Endothelial cell of umbilical vein (primary cell): ENCODE data around the gene MRPS18B.

Experiments used
- EZH2 ChIP-seq: IDR thresholded peaks from 2 replicates; pipeline ENCODE4 v1.6.1; 2012; ENCODE audit warnings: borderline replicate concordance, low read depth, mild to moderate bottlenecking, moderate library complexity, low read length, inconsistent platforms; ENCODE audit not compliant: severe bottlenecking
- POLR2AphosphoS5 ChIP-seq: IDR thresholded peaks from 2 replicates; pipeline ENCODE4 v1.6.1; 2012; ENCODE audit warnings: low read depth, mild to moderate bottlenecking, control low read depth, low read length, moderate library complexity; ENCODE audit not compliant: insufficient read depth
- TF ChIP-seq, protein P1 (sequence below), 2 donors: IDR thresholded peaks; 1 replicate in 1 of 2; 2 replicates in 1 of 2; pipeline ENCODE4 v1.5.1; 2011; ENCODE audit warnings: low read length in 2 of 2, mild to moderate bottlenecking in 2 of 2, moderate library complexity in 2 of 2, control low read depth in 1 of 2, inconsistent platforms in 1 of 2, low read depth in 1 of 2; ENCODE audit not compliant: insufficient read depth in 1 of 2; ENCODE audit errors: extremely low read depth in 1 of 2
- TF ChIP-seq, protein P2 (sequence below): IDR thresholded peaks from 2 replicates; pipeline ENCODE4 v1.6.1; 2011; ENCODE audit not compliant: insufficient read depth, insufficient read length

DNA sequence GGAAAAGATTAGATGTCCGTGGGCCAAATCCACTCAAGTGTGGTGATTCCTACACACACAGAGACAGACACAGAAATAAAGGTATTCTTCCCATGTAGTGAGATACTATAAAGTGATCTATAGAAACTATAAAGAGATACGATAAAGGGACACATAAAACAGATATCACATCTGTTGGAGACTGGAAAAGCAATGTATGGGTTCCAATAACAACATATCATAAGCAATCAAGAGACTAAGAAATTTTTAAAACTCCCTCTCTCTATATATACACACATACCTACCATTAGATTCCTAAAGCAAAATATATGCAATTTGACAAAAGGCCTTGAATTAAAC, 5.8 kb upstream of the MRPS18B start:
- TF ChIP-seq, protein P1, sequence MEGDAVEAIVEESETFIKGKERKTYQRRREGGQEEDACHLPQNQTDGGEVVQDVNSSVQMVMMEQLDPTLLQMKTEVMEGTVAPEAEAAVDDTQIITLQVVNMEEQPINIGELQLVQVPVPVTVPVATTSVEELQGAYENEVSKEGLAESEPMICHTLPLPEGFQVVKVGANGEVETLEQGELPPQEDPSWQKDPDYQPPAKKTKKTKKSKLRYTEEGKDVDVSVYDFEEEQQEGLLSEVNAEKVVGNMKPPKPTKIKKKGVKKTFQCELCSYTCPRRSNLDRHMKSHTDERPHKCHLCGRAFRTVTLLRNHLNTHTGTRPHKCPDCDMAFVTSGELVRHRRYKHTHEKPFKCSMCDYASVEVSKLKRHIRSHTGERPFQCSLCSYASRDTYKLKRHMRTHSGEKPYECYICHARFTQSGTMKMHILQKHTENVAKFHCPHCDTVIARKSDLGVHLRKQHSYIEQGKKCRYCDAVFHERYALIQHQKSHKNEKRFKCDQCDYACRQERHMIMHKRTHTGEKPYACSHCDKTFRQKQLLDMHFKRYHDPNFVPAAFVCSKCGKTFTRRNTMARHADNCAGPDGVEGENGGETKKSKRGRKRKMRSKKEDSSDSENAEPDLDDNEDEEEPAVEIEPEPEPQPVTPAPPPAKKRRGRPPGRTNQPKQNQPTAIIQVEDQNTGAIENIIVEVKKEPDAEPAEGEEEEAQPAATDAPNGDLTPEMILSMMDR (IDR thresholded peaks at IDR 0.05; ENCODE audit: extremely low read depth in 1 of 2, insufficient read depth in 1 of 2, low read depth in 1 of 2, low read length in 2 of 2): no peak
- no peak for TF ChIP-seq EZH2
- TF ChIP-seq, protein P2, sequence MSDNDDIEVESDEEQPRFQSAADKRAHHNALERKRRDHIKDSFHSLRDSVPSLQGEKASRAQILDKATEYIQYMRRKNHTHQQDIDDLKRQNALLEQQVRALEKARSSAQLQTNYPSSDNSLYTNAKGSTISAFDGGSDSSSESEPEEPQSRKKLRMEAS: no peak
- TF ChIP-seq POLR2AphosphoS5: no peak
